DOHH2 (cell line): ENCODE data around the gene METTL9.
"Not testable (repeated sequence)": the region's sequence is repeated elsewhere in the genome, so short reads cannot be mapped to it uniquely, and the experiment has no call there.

Source experiments
- H3F3A ChIP-seq: fragments of 200-600 bp; sonication (generic), shearing (Covaris generic); 2 replicates; pipeline ENCODE4 v1.6.0; 2016; ENCODE audit warnings: antibody characterized with exemption, mild to moderate bottlenecking; ENCODE audit not compliant: control insufficient read depth, insufficient read depth
- H3K27ac ChIP-seq: fragments of 200-600 bp; sonication (generic); 2 replicates; pipeline ENCODE4 v1.5.1; 2014; ENCODE audit warnings: low read depth, mild to moderate bottlenecking, low read length, moderate library complexity
- H3K27me3 ChIP-seq: fragments of 200-600 bp; sonication (generic); 2 replicates; pipeline ENCODE4 v1.6.1; 2014; ENCODE audit warnings: mild to moderate bottlenecking, low read length, mixed read lengths; ENCODE audit not compliant: control insufficient read depth
- H3K36me3 ChIP-seq: fragments of 200-600 bp; sonication (generic); 2 replicates; pipeline ENCODE4 v1.6.1; 2014; ENCODE audit warnings: mild to moderate bottlenecking, low read length, moderate library complexity, mixed read lengths; ENCODE audit not compliant: control insufficient read depth
- H3K4me1 ChIP-seq: fragments of 200-600 bp; sonication (generic); 2 replicates; pipeline ENCODE4 v1.6.1; 2014; ENCODE audit warnings: mild to moderate bottlenecking, low read length, mixed read lengths; ENCODE audit not compliant: control insufficient read depth
- H3K4me2 ChIP-seq: fragments of 200-600 bp; sonication (generic); 2 replicates; pipeline ENCODE4 v1.6.0; 2014; ENCODE audit warnings: mild to moderate bottlenecking, low read length, moderate library complexity
- H3K4me3 ChIP-seq: fragments of 200-600 bp; sonication (generic); 2 replicates; pipeline ENCODE4 v1.5.1; 2014; ENCODE audit warnings: mild to moderate bottlenecking, low read length, mixed read lengths
- H3K79me2 ChIP-seq: fragments of 200-600 bp; sonication (generic); 2 replicates; pipeline ENCODE4 v1.6.1; 2014; ENCODE audit warnings: mild to moderate bottlenecking, low read length, mixed read lengths; ENCODE audit not compliant: control insufficient read depth
- H3K9me2 ChIP-seq: fragments of 200-600 bp; sonication (generic); replicated peaks from 2 replicates; pipeline ENCODE4 v1.6.1; 2014; ENCODE audit warnings: mild to moderate bottlenecking, low read length, mixed read lengths; ENCODE audit not compliant: control insufficient read depth
- H3K9me3 ChIP-seq: fragments of 200-600 bp; sonication (generic); 2 replicates; pipeline ENCODE4 v1.6.1; 2014; ENCODE audit warnings: antibody characterized with exemption, low read length, mixed read lengths; ENCODE audit not compliant: control insufficient read depth, insufficient read depth
- H4K20me1 ChIP-seq: fragments of 200-600 bp; sonication (generic); 2 replicates; pipeline ENCODE4 v1.6.0; 2014; ENCODE audit warnings: low read depth, mild to moderate bottlenecking, antibody characterized with exemption, low read length, moderate library complexity; ENCODE audit not compliant: control insufficient read depth, insufficient read depth
- EZH2phosphoT487 ChIP-seq: fragments of 200-600 bp; sonication (generic); IDR thresholded peaks from 2 replicates; pipeline ENCODE4 v1.6.1; 2017; ENCODE audit warnings: borderline replicate concordance, mild to moderate bottlenecking, antibody characterized with exemption, low read length, moderate library complexity, mixed read lengths
- TF ChIP-seq, protein P1 (sequence below): fragments of 200-600 bp; sonication (generic); IDR thresholded peaks from one replicate; pipeline ENCODE4 v1.5.1; 2014; ENCODE audit warnings: antibody characterized with exemption, mild to moderate bottlenecking, low read depth, low read length; ENCODE audit not compliant: poor library complexity, severe bottlenecking

Gene METTL9

GRCh38 chr16:21554795-21555585, 44.4 kb upstream of the METTL9 start:
- peak overlapping the region; percentile 92 for H3K4me2 ChIP-seq
- no peaks in the 10 kb centered on the region for H3K9me2 ChIP-seq
- peak overlapping the region; percentile 75 for H3K27ac ChIP-seq
- H3K9me3 ChIP-seq, result no peaks in the 10 kb centered on the region
- H4K20me1 ChIP-seq, result no peaks in the 10 kb centered on the region
- H3K79me2 ChIP-seq, result no peaks in the 10 kb centered on the region
- peaks cover 45% of the 10 kb centered on the region for H3K4me1 ChIP-seq
- no peaks in the 10 kb centered on the region for H3K27me3 ChIP-seq
- no peaks in the 10 kb centered on the region for H3K36me3 ChIP-seq
- peak overlapping the region; percentile 70 for H3K4me3 ChIP-seq
- H3F3A ChIP-seq, result no peaks in the 10 kb centered on the region
- TF ChIP-seq, protein P1, sequence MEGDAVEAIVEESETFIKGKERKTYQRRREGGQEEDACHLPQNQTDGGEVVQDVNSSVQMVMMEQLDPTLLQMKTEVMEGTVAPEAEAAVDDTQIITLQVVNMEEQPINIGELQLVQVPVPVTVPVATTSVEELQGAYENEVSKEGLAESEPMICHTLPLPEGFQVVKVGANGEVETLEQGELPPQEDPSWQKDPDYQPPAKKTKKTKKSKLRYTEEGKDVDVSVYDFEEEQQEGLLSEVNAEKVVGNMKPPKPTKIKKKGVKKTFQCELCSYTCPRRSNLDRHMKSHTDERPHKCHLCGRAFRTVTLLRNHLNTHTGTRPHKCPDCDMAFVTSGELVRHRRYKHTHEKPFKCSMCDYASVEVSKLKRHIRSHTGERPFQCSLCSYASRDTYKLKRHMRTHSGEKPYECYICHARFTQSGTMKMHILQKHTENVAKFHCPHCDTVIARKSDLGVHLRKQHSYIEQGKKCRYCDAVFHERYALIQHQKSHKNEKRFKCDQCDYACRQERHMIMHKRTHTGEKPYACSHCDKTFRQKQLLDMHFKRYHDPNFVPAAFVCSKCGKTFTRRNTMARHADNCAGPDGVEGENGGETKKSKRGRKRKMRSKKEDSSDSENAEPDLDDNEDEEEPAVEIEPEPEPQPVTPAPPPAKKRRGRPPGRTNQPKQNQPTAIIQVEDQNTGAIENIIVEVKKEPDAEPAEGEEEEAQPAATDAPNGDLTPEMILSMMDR, result peak; percentile 92
- TF ChIP-seq EZH2phosphoT487, result no peak

DNA sequence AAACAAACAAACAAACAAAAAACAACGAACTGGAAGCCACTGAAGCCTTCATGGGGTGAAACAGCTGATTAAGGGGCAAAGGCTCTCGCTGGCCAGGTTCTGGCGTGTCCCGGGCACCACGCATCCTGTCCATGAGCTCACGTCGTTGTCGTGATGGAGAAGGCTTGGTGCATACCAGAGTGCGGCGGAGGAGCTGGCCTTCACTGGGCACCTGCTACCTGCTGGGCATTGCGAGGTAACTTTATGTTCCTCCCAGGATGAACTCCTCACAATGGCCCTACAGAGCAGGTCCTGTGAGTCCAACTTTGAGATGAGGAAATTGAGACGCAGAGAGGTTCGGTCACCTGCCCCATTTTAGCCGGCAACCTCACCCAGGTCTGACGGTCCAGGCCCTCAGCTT, 43.8 kb upstream of the METTL9 start:
- H3F3A ChIP-seq, H3K27me3 ChIP-seq, H4K20me1 ChIP-seq, H3K9me3 ChIP-seq, H3K79me2 ChIP-seq, H3K9me2 ChIP-seq, H3K36me3 ChIP-seq, H3K4me3 ChIP-seq, H3K27ac ChIP-seq: not testable (repeated sequence)
- H3K4me1 ChIP-seq, result peaks cover 45% of the 10 kb centered on the region
- peak overlapping the region; percentile 92; the same call in 1 of the 2 replicates for H3K4me2 ChIP-seq

DNA sequence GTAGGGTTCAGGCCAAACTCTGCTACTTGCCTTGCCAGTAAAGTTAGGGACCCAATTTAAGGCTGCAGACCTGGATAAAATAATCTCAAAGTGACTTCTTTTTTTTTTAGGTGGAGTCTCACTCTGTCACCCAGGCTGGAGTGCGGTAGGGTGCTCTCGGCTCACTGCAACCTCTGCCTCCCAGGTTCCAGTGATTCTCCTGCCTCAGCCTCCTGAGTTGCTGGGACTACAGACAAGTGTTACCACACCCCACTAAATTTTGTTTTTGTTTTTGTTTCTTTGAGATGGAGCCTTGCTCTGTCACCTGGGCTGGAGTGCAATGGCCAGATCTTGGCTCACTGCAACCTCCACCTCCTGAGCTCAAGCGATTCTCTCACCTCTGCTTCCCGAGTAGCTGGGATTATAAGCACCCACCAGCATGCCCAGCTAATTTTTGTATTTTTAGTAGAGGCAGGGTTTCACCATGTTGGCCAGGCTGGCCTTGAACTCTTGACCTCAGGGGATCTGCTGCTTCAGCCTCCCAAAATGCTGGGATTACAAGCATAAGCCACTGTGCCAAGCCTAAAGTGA, 43.3 kb upstream of the METTL9 start:
- not testable (repeated sequence) for H3K9me3 ChIP-seq, H4K20me1 ChIP-seq, H3K27ac ChIP-seq, H3K9me2 ChIP-seq, H3K4me3 ChIP-seq, H3K36me3 ChIP-seq, H3K79me2 ChIP-seq, H3K27me3 ChIP-seq, H3F3A ChIP-seq
- H3K4me2 ChIP-seq, result 0 out of 2 replicates have a peak overlapping the region, but pooled peaks have one; percentile 21
- peaks cover 45% of the 10 kb centered on the region for H3K4me1 ChIP-seq

DNA sequence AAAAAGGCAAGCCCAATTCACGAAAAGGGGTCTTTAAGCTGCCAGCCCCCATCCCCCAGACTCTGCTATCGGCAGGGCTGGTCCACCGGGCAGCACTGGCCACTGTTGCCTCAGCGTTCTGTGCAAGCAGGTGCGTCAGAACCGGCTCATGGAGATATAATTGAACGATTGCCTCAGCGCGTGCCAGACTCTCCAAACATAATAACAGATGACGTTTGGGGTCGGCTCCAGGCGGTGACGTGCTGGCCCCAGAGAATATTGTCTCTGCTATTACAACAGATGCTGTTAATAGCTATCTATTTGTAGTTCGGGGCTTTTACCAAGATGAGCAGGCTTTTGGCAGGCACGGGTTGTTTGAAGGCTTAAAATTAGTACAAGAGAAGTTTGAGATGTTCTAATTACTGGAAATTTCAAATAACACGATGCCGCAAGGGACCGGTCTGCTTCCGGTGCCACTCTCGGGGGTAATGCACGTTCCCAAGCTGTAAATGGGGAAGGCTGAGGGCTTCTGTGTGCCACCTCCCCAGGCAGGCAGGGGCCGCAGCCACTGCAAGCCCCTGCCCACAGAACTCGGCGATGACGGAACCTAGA, 42.6 kb upstream of the METTL9 start:
- not testable (repeated sequence) for H3K36me3 ChIP-seq, H3K27ac ChIP-seq, H3K9me2 ChIP-seq, H4K20me1 ChIP-seq, H3F3A ChIP-seq, H3K27me3 ChIP-seq, H3K9me3 ChIP-seq, H3K79me2 ChIP-seq, H3K4me3 ChIP-seq
- Histone ChIP-seq H3K4me1 (peaks cover 45% of the 10 kb centered on the region), H3K4me2 (peak overlapping the region; percentile 21; the same call in 1 of the 2 replicates)
